Gastroesophageal sphincter (tissue), 4 donors: ENCODE measurements around the gene SH3RF1. TPM values are rescaled to one million over a fixed set of nuclear protein-coding genes. Genes with fewer than 3 reads are reported as not detected.

Experiments
- ATAC-seq: fragments of 150-250 bp; one replicate; pipeline ENCODE4 v1.9.1; 2016; ENCODE audit warnings: mild to moderate bottlenecking, moderate library complexity
- H3K27ac ChIP-seq, 4 donors: fragments of 200-600 bp; sonication (generic) in 3 of 4; 1 replicate in 3 of 4; 2 replicates in 1 of 4; pipeline ENCODE4 v1.5.1; 2016 to 2019
- H3K27me3 ChIP-seq: fragments of 200-600 bp; sonication (generic); one replicate; pipeline ENCODE4 v1.5.1; 2019
- H3K36me3 ChIP-seq, 2 donors: fragments of 200-600 bp; sonication (generic); one replicate each; pipeline ENCODE4 v1.5.1; 2019; ENCODE audit warnings: control low read depth in 1 of 2
- H3K4me1 ChIP-seq, 3 donors: fragments of 200-600 bp; sonication (generic); 1 replicate in 2 of 3; 2 replicates in 1 of 3; pipeline ENCODE4 v1.5.1; 2016 to 2019; ENCODE audit warnings: control low read depth in 2 of 3
- H3K4me3 ChIP-seq, 2 donors: fragments of 200-600 bp; sonication (generic); one replicate each; pipeline ENCODE4 v1.5.1; 2019; ENCODE audit warnings: mild to moderate bottlenecking in 1 of 2, moderate library complexity in 1 of 2
- H3K9me3 ChIP-seq, 3 donors: fragments of 200-600 bp; sonication (generic); one replicate each; pipeline ENCODE4 v1.5.1; 2017 to 2019; ENCODE audit warnings: control low read depth in 2 of 3
- CTCF ChIP-seq, 4 experiments: fragments of 200-600 bp in 2 of 4; fragments of 450-650 bp in 2 of 4; sonication (generic) in 1 of 4; IDR thresholded peaks; one replicate each; pipeline ENCODE4 v1.5.1; 2017 to 2019; ENCODE audit warnings: antibody characterized with exemption in 4 of 4, mild to moderate bottlenecking in 2 of 4, moderate library complexity in 2 of 4
- EP300 ChIP-seq: sonication (generic); formaldehyde crosslinking; IDR thresholded peaks from one replicate; pipeline ENCODE4 v1.6.1; 2017; ENCODE audit warnings: antibody characterized with exemption, mild to moderate bottlenecking
- POLR2A ChIP-seq, 2 donors: fragments of 450-650 bp; IDR thresholded peaks; one replicate each; pipeline ENCODE4 v1.6.1; 2017; ENCODE audit warnings: antibody characterized with exemption in 2 of 2, mild to moderate bottlenecking in 2 of 2, moderate library complexity in 1 of 2
- POLR2AphosphoS5 ChIP-seq: sonication (generic); formaldehyde crosslinking; IDR thresholded peaks from one replicate; pipeline ENCODE4 v1.6.1; 2017; ENCODE audit warnings: antibody characterized with exemption
- WGBS, 2 donors: methylation state at CpG; one replicate each; pipeline ENCODE4 v1.1.5; 2018; ENCODE audit warnings: low coverage in 1 of 2; 5-methylcytosine and 5-hydroxymethylcytosine counted together
- total RNA-seq, 4 donors: library from RNA; depleted of rRNA; stranded (reverse); fragments of >200 nt; gene quantifications; one replicate each; pipeline ENCODE4 v1.1.0, GENCODE V29; 2016

SH3RF1 gene
- total RNA-seq, 4 donors from 2014 or later, result 9.2 to 17.6 (median 13.3) TPM

- no peaks in the 10 kb centered on the region for H3K9me3 ChIP-seq
- 71 to 73% methylated on average over 2 of the region's 2 CpGs for WGBS, 2 donors
- ATAC-seq, result no peak
Measured at GRCh38 chr4:169154121-169154520, 116.6 kb downstream of the SH3RF1 start.

GRCh38 chr4:169153481-169154087 lies 117.2 kb downstream of the SH3RF1 start:
- H3K9me3 ChIP-seq, result no peaks in the 10 kb centered on the region
- peaks cover 0 to 25% of the 10 kb centered on the region in 2 donors for H3K36me3 ChIP-seq
- no peak for ATAC-seq
- H3K4me1 ChIP-seq, result peaks cover 0 to 9% (median 0%) of the 10 kb centered on the region in 3 donors
- no peak overlapping the region for H3K4me3 ChIP-seq
- no peak for TF ChIP-seq POLR2A (IDR thresholded peaks at IDR 0.05)
- no peak for TF ChIP-seq EP300
- no peak for TF ChIP-seq POLR2AphosphoS5
- TF ChIP-seq CTCF (IDR thresholded peaks at IDR 0.05), result no peak
- no peaks in the 10 kb centered on the region for H3K27me3 ChIP-seq
- 88 to 90% methylated on average over 2 of the region's 2 CpGs for WGBS, 2 donors
- no peak overlapping the region for H3K27ac ChIP-seq

More at GRCh38 chr4:169154121-169154520, 116.6 kb downstream of the SH3RF1 start:
- no peak overlapping the region for H3K4me3 ChIP-seq
- H3K27ac ChIP-seq, result no peak overlapping the region
- H3K27me3 ChIP-seq, result no peaks in the 10 kb centered on the region
- peaks cover 0 to 9% (median 0%) of the 10 kb centered on the region in 3 donors for H3K4me1 ChIP-seq
- TF ChIP-seq POLR2AphosphoS5 (no peak), POLR2A (IDR thresholded peaks at IDR 0.05) (no peak), EP300 (no peak), CTCF (IDR thresholded peaks at IDR 0.05) (no peak)
- peaks cover 0 to 25% of the 10 kb centered on the region in 2 donors for H3K36me3 ChIP-seq

GRCh38 chr4:169152899-169153298 lies 117.9 kb downstream of the SH3RF1 start:
- Histone ChIP-seq H3K27me3 (no peaks in the 10 kb centered on the region), H3K4me3 (no peak overlapping the region), H3K36me3 (peaks cover 0 to 25% of the 10 kb centered on the region in 2 donors), H3K27ac (no peak overlapping the region), H3K9me3 (no peaks in the 10 kb centered on the region), H3K4me1 (peaks cover 0 to 9% (median 0%) of the 10 kb centered on the region in 3 donors)
- ATAC-seq, result no peak
- WGBS, 2 donors, result 87 to 100% methylated on average over 2 to 4 of the region's 4 CpGs
- TF ChIP-seq POLR2A (IDR thresholded peaks at IDR 0.05) (no peak), CTCF (IDR thresholded peaks at IDR 0.05) (no peak), EP300 (no peak), POLR2AphosphoS5 (no peak)

- H3K4me1 ChIP-seq, result peaks cover 0 to 9% (median 0%) of the 10 kb centered on the region in 3 donors
- H3K4me3 ChIP-seq, result no peak overlapping the region
- peaks cover 0 to 25% of the 10 kb centered on the region in 2 donors for H3K36me3 ChIP-seq
- TF ChIP-seq CTCF (IDR thresholded peaks at IDR 0.05) (no peak), EP300 (no peak), POLR2AphosphoS5 (no peak), POLR2A (IDR thresholded peaks at IDR 0.05) (no peak)
- H3K27ac ChIP-seq, result no peak overlapping the region
- H3K9me3 ChIP-seq, result no peaks in the 10 kb centered on the region
- 91 to 94% methylated on average over 2 to 3 of the region's 3 CpGs for WGBS, 2 donors
- ATAC-seq, result no peak
- no peaks in the 10 kb centered on the region for H3K27me3 ChIP-seq
Measured at GRCh38 chr4:169152098-169152497, 118.7 kb downstream of the SH3RF1 start.

GRCh38 chr4:169151671-169152070 lies 119.1 kb downstream of the SH3RF1 start:
- Histone ChIP-seq H3K4me3 (no peak overlapping the region), H3K36me3 (peaks cover 0 to 25% of the 10 kb centered on the region in 2 donors), H3K4me1 (peaks cover 0 to 9% (median 0%) of the 10 kb centered on the region in 3 donors), H3K9me3 (no peaks in the 10 kb centered on the region), H3K27me3 (no peaks in the 10 kb centered on the region), H3K27ac (no peak overlapping the region)
- ATAC-seq, result no peak
- WGBS, 2 donors, result 53 to 58% methylated on average over 2 of the region's 2 CpGs
- TF ChIP-seq CTCF (IDR thresholded peaks at IDR 0.05), result no peak
- TF ChIP-seq EP300, result no peak
- no peak for TF ChIP-seq POLR2AphosphoS5
- no peak for TF ChIP-seq POLR2A (IDR thresholded peaks at IDR 0.05)
